Effector CD4-positive, alpha-beta T cell (primary cell): ENCODE results near the gene CALD1.
"Not testable (repeated sequence)": the region's sequence is repeated elsewhere in the genome, so short reads cannot be mapped to it uniquely, and the experiment has no call there.

Source experiments
- DNase-seq: peaks from one replicate; pipeline ENCODE4 v3.0.0-alpha.2; 2020

The CALD1 gene

DNA sequence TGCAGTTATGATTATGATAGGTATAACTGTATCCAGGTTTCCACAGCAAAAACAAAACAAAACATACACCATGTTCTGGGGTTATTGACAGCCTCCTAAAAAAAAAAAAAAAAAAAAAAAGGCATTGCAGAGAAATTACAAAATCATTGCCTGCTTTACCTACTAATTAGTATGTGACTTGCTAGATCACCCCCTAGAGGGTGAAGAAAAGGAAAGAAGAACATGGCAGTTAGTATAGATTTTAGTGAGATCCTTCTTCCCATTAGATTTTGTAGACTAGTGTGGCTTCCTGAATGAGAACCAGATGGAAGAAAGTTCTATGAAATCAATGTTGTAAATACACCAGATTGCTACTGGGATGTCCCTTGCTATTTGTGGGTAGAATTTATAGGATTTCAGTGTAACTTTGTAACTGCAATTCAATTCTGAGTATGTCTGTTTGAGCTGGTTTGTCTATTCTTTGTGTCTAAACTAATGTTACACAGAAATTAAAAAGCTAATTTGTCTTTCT is 182.9 kb downstream of the CALD1 start:
- no peak for DNase-seq

- DNase-seq, result no peak
These were observed 183.6 kb downstream of the CALD1 start for GRCh38 chr7:134963036-134963435.

DNA sequence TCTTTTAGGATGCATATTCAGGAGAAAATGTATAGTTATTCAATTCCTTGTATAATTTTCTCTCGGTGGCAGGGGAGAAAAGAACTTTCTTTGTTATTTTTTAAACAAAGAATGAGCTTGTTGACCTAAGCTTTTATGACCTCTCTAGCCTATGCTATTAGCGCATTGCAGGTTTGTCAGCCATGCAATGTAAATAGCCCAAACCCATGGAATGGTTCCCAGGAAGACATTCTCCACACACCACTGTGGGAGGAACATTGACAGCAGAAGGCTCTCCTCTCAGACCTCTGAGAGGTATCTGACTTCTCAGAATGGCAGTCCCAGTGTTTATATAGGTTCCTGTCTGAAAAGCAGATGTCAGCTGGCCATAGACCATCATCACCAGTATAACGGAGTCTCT is 187.3 kb downstream of the CALD1 start:
- no peak for DNase-seq

GRCh38 chr7:134968110-134968509 is 188.7 kb downstream of the CALD1 start:
- no peak for DNase-seq

DNA sequence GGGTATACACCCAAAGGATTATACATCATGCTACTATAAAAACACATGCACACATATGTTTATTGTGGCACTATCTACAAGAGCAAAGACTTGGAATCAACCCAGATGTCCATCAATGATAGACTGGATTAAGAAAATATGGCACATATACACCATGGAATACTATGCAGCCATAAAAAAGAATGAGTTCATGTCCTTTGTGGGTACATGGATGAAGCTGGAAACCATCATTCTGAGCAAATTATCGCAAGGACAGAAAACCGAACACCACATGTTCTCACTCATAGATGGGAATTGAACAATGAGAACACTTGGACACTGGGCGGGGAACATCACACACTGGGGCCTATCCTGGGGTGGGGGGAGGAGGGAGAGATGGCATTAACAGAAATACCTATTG is 202.2 kb downstream of the CALD1 start:
- DNase-seq, result not testable (repeated sequence)

- no peak for DNase-seq
These were observed 206.5 kb downstream of the CALD1 start for GRCh38 chr7:134985894-134986362.

DNA sequence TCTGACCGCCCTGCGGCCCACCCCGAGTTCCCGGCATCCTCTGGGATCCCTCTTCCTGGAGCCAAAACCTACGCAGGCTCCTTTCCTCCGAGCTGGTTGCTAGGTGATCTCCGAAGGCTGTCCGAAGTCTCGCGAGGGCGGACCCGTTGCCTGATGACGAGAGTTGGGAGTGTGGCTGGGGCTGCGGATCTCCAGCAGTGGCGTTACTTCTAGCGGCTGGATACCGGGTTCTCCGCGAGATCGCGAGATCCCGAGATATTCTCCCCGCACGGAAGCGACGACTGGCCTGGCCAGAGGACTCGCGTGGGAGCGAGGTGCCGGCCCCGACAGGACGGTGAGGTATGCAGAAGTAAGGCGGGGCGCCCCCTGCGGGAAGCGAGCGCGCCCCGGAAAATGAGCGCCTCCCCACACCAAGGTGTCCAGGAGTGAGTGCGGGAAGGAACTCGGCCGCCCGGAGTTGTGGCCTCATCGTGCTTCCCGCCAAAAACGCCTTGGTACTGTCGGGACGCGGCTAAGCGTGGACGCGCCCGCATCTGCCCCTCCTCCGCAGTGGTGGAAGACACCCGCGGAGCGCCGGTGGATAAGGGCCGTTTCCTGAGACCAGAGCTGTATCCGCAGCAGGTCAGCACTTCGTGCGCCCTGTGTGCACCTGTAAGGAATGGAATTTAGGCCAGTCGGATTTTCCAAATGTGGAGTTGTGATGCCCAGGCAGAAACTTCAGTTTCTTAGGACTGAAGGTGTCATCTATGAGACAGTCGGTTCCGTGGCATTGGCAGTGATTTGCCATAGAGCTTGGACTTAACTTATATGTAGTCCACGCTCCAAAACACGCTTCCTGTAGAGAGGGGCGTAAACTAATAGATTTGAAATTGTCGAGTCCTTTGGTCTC is 207.2 kb downstream of the CALD1 start, which contains the start of gene AGBL3:
TSS of gene AGBL3 (plus strand) at position 146 of the 889 bp plus-strand sequence. CDS start 1,426 bp downstream, outside the sequence.
- peak; percentile 82 for DNase-seq

GRCh38 chr7:134988161-134988560 is 208.7 kb downstream of the CALD1 start:
- DNase-seq, result no peak

DNA sequence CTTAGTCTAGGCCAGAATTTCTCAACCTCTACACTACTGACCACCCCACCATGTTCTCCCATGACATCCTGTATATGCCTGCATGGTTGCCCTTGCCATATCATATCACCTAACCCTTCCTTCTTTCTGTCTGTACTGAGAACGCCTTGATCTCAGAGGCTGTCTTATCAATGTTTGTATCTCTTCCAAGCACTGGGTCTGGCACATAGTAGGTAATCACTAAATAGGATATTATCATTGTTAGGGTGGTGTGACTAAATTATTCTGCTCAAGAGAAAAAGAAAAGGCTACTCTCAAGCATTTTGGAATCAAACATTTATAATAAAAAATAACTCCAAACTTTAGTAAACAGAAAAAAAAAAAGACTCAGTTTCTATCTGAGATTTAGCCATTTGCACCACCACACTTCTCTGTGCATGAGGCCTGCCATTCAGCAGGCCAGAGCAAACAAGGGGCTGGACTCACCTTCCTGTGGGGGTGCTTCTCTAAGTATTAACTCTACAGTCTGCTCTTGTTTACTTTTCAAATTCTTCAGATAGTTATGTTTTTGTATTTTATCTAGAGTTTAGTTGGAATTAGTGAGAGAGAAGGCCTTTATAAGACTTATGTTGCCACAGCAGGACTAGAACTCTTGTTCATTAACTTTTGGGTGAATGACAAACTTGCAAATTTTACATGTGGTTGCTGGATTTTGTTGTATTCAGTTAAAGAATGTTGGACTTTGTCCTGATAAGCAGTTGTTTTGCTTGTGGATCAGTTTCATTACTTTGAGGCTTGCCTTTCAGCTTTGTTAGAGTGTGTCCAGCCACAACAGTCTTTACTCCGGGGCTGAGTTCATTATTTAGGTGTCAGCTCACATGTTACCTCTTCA is 212.3 kb downstream of the CALD1 start:
- DNase-seq, result no peak

- DNase-seq, result no peak
These were observed 213.3 kb downstream of the CALD1 start for GRCh38 chr7:134992626-134993179.

- DNase-seq, result no peak
These were observed 214.5 kb downstream of the CALD1 start for GRCh38 chr7:134993877-134994456.

DNA sequence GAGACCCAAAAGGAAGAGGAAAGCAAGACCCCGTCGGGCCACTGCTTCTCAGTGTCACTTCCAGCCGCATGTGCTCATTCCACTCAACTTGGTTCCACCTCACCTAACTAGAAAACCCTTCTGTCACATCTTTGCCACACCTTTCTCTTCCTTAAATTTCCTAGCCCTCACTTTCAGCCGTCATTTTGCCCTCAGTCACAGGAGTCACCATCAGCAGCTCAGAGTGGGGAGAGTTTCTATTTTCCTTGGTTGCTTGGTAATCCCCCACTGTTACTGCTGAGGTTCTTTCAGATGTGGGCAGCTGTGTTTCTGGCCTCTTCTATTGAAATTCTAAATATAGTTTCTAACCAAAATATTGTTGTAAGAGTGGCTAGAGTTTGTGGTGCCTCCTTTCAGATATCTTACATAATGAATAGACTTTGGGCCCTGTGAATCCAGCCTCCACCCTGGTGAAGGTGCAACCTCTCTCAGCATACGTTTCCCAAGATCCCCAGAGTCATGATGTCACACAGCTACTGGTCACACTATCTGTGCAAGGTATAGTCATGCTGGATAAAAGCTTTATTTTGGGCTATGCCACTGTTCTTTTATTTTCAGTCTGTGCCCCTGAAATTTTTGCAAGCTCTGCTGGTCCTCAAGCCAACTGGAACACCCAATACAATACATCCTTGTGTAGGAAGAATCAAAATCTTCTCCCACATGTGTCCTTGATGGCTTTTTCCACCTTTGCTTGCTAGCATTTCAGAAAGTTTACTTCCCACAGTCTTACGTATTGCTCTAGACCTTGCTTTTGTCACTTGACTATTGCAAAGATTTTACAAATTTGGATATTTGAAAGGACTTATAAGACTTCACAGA is 216.0 kb downstream of the CALD1 start:
- no peak for DNase-seq

GRCh38 chr7:134996097-134996550 is 216.7 kb downstream of the CALD1 start:
- no peak for DNase-seq

DNA sequence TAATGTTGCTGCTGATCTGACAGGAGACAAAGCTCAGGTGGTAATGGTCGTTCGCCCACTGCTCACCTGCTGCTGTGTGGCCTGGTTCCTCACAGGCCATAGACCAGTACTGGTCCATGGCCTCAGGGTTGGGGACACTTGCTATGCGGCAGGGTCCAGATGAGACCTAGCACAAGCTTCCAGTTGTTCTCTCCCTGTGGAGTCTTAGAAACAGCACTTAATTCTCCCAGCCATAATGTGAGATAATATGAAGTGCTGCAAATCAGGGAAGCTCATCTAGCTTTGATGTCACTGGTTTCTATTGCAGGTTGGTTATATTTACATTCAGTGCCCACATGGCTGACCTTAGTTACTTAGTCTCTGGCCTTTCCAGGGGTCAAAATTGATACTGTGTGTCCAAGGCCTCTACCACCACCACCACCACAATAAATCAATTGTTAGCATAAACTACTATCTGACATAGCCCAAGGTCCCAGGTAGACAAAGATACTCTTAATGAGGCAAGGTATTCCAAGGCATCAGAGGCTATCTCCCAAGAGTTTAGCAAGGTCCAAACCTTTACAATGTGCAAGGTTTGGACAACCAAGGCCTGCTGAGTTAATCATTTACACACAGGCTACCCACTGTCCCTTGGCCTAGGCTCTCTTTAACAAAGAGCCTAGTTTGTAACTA is 217.9 kb downstream of the CALD1 start:
- DNase-seq, result no peak

GRCh38 chr7:134999136-134999535 is 219.7 kb downstream of the CALD1 start:
- no peak for DNase-seq

DNA sequence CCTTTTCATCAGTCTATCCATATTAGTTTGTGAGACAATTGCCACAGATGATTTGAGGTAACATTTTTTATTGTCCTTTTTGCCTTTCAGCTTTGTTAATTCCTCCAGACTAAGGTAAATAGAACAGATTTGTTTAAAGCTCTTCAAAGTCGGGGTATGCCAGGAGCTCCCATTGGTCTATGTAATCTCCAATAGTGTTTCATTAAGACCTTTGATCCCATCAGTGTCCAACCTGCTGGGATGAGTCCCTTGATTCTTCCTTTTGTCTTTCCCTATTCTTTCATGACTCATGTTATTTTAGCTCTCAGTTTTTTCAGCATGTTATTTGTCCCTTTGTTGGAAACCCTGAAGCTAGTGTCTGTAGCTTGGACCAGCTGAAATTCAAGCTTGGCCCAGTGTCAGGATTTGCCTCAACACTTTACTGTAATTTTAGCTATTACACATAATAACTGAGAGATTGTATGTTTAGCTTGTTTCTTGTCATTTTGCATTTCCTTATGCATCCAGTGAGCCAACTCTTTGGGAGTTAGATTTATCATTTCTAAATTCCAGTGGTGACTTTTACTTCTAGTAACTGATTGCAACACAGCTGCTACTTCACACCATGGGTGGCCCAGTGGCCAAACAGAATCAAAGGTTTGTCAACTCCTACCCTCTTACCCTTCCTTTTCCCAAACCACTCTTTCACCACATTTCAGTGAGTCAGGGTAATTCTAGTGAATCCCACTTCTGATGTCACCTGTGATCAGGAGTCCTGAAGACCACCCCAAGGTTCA is 222.1 kb downstream of the CALD1 start:
- DNase-seq, result no peak

DNA sequence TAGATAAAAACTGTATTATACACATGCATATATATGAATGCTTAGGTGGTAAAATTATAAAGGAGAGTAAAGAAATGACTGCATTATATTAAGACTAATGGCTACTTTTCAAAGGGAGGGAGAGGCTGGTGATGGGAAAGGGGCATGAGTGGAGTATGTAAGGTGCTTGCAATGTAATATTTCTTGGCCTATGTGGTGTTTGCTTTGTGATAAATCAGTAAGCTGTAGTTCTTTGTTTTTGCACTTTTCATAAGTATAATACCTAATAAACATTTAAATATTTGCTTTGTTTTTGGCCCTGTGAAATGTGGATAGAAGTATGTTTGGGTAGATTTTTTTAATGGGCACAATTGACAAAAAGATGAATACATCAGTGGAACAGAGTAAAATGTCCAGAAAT is 232.8 kb downstream of the CALD1 start:
- DNase-seq, result no peak
